HCT116 (cell line): ENCODE measurements around the gene PPM1H.

Experiments
- CEBPB ChIP-seq: IDR thresholded peaks from 2 replicates; pipeline ENCODE4 v1.6.1; 2012; ENCODE audit warnings: low read depth
- EGR1 ChIP-seq: IDR thresholded peaks from 2 replicates; pipeline ENCODE4 v1.6.1; 2012; ENCODE audit warnings: low read depth
- EZH2 ChIP-seq: fragments of 200-600 bp; sonication (generic); IDR thresholded peaks from 2 replicates; pipeline ENCODE4 v1.6.1; 2017; ENCODE audit warnings: antibody characterized with exemption, mixed run types
- FOSL1 ChIP-seq: IDR thresholded peaks from 2 replicates; pipeline ENCODE4 v1.6.1; 2012; ENCODE audit warnings: low read depth
- JUND ChIP-seq: IDR thresholded peaks from 2 replicates; pipeline ENCODE4 v1.6.1; 2012
- POLR2A ChIP-seq: IDR thresholded peaks from 2 replicates; pipeline ENCODE4 v1.7.0; 2011; ENCODE audit warnings: borderline replicate concordance; ENCODE audit not compliant: insufficient read depth, insufficient read length; ENCODE audit errors: extremely low read depth
- POLR2AphosphoS5 ChIP-seq: IDR thresholded peaks from 2 replicates; pipeline ENCODE4 v1.6.1; 2011; ENCODE audit warnings: mild to moderate bottlenecking, low read depth, low read length, moderate library complexity
- SP1 ChIP-seq: IDR thresholded peaks from 2 replicates; pipeline ENCODE4 v1.6.1; 2012; ENCODE audit warnings: low read depth
- SRF ChIP-seq: IDR thresholded peaks from 2 replicates; pipeline ENCODE4 v1.6.1; 2012; ENCODE audit warnings: low read depth
- YY1 ChIP-seq: IDR thresholded peaks from 2 replicates; pipeline ENCODE4 v1.6.1; 2011; ENCODE audit warnings: low read length, low read depth, moderate library complexity, mild to moderate bottlenecking; ENCODE audit not compliant: insufficient replicate concordance; ENCODE audit errors: extremely low read depth
- ZNF274 ChIP-seq: fragments of 200-500 bp; sonication (Bioruptor generic); IDR thresholded peaks from 2 replicates; pipeline ENCODE4 v1.6.1; 2014; ENCODE audit warnings: mild to moderate bottlenecking, low read depth, low read length, inconsistent platforms
- TF ChIP-seq, protein P1 (sequence below), 3 experiments: fragments of 200-600 bp in 1 of 3; sonication (generic) in 1 of 3; IDR thresholded peaks in 2 of 3; conservative IDR thresholded peaks in 1 of 3; 2 replicates each; pipeline ENCODE4 v1.5.1; 2012 to 2017; ENCODE audit warnings: low read depth in 2 of 3, low read length in 2 of 3, antibody characterized with exemption in 1 of 3, borderline replicate concordance in 1 of 3, control low read depth in 1 of 3, mild to moderate bottlenecking in 1 of 3, mixed read lengths in 1 of 3, mixed run types in 1 of 3, moderate library complexity in 1 of 3; ENCODE audit not compliant: insufficient read depth in 1 of 3
- TF ChIP-seq, protein P2 (sequence below): IDR thresholded peaks from 2 replicates; pipeline ENCODE4 v1.6.1; 2012
- TF ChIP-seq, protein P3 (sequence below): IDR thresholded peaks from 2 replicates; pipeline ENCODE4 v1.6.1; 2012; ENCODE audit warnings: low read depth

DNA sequence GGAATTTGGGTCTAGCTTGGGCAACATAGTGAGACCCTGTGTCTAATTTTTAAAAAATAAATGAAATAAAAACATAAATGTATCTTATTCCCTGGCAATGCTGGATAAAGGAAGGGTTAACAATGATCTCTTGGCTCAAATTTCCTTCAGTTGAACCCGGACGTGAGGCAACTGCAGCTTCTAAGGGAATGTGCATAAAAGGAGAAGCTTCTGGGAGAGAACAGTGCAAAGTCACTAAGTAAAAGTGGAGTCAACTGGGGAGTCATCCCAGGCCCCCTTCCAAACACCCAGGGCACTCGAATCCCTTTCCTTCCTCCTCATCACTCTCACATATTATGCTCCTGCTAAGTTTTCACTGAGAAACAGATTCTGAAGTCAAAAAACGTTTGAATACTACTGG, 147.3 kb downstream of the PPM1H start:
- TF ChIP-seq ZNF274 (no peak), JUND (no peak), POLR2A (no peak), POLR2AphosphoS5 (no peak), SP1 (no peak), EGR1 (no peak), CEBPB (no peak), SRF (no peak), FOSL1 (no peak), YY1 (no peak), EZH2 (no peak)
- TF ChIP-seq, protein P1, sequence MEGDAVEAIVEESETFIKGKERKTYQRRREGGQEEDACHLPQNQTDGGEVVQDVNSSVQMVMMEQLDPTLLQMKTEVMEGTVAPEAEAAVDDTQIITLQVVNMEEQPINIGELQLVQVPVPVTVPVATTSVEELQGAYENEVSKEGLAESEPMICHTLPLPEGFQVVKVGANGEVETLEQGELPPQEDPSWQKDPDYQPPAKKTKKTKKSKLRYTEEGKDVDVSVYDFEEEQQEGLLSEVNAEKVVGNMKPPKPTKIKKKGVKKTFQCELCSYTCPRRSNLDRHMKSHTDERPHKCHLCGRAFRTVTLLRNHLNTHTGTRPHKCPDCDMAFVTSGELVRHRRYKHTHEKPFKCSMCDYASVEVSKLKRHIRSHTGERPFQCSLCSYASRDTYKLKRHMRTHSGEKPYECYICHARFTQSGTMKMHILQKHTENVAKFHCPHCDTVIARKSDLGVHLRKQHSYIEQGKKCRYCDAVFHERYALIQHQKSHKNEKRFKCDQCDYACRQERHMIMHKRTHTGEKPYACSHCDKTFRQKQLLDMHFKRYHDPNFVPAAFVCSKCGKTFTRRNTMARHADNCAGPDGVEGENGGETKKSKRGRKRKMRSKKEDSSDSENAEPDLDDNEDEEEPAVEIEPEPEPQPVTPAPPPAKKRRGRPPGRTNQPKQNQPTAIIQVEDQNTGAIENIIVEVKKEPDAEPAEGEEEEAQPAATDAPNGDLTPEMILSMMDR (IDR thresholded peaks at IDR 0.05 in 2 of 3, conservative IDR thresholded peaks at IDR 0.05 in 1 of 3; ENCODE audit: borderline replicate concordance in 1 of 3, insufficient read depth in 1 of 3, low read depth in 2 of 3, low read length in 2 of 3), result no peak
- TF ChIP-seq, protein P2, sequence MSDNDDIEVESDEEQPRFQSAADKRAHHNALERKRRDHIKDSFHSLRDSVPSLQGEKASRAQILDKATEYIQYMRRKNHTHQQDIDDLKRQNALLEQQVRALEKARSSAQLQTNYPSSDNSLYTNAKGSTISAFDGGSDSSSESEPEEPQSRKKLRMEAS, result no peak
- TF ChIP-seq, protein P3, sequence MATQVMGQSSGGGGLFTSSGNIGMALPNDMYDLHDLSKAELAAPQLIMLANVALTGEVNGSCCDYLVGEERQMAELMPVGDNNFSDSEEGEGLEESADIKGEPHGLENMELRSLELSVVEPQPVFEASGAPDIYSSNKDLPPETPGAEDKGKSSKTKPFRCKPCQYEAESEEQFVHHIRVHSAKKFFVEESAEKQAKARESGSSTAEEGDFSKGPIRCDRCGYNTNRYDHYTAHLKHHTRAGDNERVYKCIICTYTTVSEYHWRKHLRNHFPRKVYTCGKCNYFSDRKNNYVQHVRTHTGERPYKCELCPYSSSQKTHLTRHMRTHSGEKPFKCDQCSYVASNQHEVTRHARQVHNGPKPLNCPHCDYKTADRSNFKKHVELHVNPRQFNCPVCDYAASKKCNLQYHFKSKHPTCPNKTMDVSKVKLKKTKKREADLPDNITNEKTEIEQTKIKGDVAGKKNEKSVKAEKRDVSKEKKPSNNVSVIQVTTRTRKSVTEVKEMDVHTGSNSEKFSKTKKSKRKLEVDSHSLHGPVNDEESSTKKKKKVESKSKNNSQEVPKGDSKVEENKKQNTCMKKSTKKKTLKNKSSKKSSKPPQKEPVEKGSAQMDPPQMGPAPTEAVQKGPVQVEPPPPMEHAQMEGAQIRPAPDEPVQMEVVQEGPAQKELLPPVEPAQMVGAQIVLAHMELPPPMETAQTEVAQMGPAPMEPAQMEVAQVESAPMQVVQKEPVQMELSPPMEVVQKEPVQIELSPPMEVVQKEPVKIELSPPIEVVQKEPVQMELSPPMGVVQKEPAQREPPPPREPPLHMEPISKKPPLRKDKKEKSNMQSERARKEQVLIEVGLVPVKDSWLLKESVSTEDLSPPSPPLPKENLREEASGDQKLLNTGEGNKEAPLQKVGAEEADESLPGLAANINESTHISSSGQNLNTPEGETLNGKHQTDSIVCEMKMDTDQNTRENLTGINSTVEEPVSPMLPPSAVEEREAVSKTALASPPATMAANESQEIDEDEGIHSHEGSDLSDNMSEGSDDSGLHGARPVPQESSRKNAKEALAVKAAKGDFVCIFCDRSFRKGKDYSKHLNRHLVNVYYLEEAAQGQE, result no peak
